Spleen (tissue), 7 donors: ENCODE results near the gene MBD3L4.

ENCODE experiments used
- CTCF ChIP-seq, 11 experiments: fragments of 200-600 bp in 7 of 11; fragments of 450-650 bp in 4 of 11; sonication (generic) in 4 of 11; IDR thresholded peaks in 8 of 11; conservative IDR thresholded peaks in 3 of 11; 1 replicate in 7 of 11; 2 replicates in 4 of 11; pipeline versions ENCODE4 v1.4.0 to v1.8.0; 2016 to 2021; ENCODE audit warnings: antibody characterized with exemption in 11 of 11, inconsistent platforms in 4 of 11, mild to moderate bottlenecking in 1 of 11
- POLR2AphosphoS5 ChIP-seq, 3 donors: sonication (generic); formaldehyde crosslinking; IDR thresholded peaks; one replicate each; pipeline ENCODE4 v1.5.1; 2017; ENCODE audit warnings: antibody characterized with exemption in 3 of 3
- donor health status: DM: no; HTN: no; CAD: no; lungs with moderate emphysema.
- donor health status: DM: no; HTN: no; CAD: no.
- donor health status: DM: no; HTN: no; CAD: no.

- TF ChIP-seq CTCF (IDR thresholded peaks at IDR 0.05 in 8 of 11, conservative IDR thresholded peaks at IDR 0.05 in 3 of 11) (no peak), POLR2AphosphoS5 (IDR thresholded peaks at IDR 0.05) (no peak)
Observed at GRCh38 chr19:7010722-7011593, 29.0 kb downstream of the MBD3L4 start.
